Kidney epithelial cell (primary cell): ENCODE results near the gene NRBP1. TPM values are rescaled to one million over a fixed set of nuclear protein-coding genes. Genes with fewer than 3 reads are reported as not detected.

Experiments used
- DNase-seq: peaks from one replicate; pipeline ENCODE4 v3.0.0-alpha.2; 2010; ENCODE audit warnings: low read depth
- H3K27me3 ChIP-seq: 2 replicates; pipeline ENCODE4 v1.6.0; 2011; ENCODE audit warnings: low read length; ENCODE audit not compliant: control insufficient read depth, insufficient read depth
- H3K36me3 ChIP-seq: 2 replicates; pipeline ENCODE4 v1.5.1; 2011; ENCODE audit warnings: low read length; ENCODE audit not compliant: control insufficient read depth, insufficient read depth
- H3K4me3 ChIP-seq: 2 replicates; pipeline ENCODE4 v1.5.1; 2011; ENCODE audit warnings: low read depth, mild to moderate bottlenecking, control low read depth, low read length
- CTCF ChIP-seq: IDR thresholded peaks from 2 replicates; pipeline ENCODE4 v1.5.1; 2011; ENCODE audit warnings: mild to moderate bottlenecking, moderate library complexity, low read length, control low read depth, inconsistent platforms; ENCODE audit not compliant: insufficient read depth, poor library complexity, severe bottlenecking
- total RNA-seq: library from RNA; depleted of rRNA; stranded (reverse); fragments of >200 nt; gene quantifications from 2 replicates; pipeline ENCODE4 v1.2.3, GENCODE V29; 2015

The NRBP1 gene
- total RNA-seq, 1 donor from 2014 or later: 105 TPM

DNA sequence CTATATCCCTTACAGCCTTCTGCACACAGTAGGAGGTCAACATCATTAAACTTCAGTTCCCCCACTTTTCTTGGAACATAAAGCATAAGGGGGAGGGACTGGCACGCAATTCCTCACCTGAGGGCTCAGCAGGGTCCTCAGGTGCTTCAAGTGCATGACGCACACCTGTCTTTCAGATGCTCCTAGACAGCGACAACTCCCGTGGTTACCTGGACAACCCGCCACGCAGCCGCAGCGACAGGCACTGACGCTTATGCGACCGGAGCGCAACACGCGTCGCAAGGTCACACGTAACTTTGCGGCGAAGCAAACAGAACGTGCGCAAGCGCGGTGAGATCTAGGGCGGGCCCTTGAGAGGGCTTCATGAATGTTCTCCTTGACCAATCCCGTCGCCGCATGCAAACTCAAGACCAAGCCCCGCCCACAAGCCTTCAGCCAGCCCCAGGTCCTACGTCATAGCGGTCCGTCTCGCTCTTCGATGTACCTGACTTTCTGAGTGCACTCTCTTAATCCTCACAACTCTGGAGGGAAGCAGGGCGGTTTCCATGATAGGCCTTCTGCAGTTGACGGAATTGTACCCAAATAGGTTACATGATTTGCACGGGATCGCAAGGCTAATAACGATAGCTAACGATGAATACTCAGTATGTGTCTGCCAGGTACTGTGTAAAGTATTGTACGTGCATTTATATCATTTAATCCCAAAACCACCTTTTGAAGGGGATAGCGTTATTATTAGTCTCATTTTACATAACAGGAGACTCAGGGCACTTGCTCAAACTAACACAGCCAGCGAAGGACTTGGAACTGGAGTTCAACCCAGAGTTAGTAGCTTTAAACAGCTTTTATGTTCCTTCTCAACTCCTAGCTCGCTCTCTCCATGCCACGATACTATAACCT is 61.3 kb downstream of the NRBP1 start, which contains the start of gene IFT172:
IFT172 (minus strand) TSS at position 246 of the 900 bp plus-strand sequence; CDS start at position 156, 90 bp downstream.
- DNase-seq: peak; percentile 99
- TF ChIP-seq CTCF: no peak
- no peaks in the 10 kb centered on the region for H3K27me3 ChIP-seq
- H3K36me3 ChIP-seq: no peaks in the 10 kb centered on the region
- H3K4me3 ChIP-seq: peak within 1 kb of the TSS; percentile 87

Other genes with a start within 250 kb of the NRBP1 start
- 146 and 161 TPM in 2 replicates for gene ATRAID, start 216.6 kb upstream of the NRBP1 start, total RNA-seq
- 52.1 and 67.7 TPM in 2 replicates for gene SLC5A6, start 216.4 kb upstream of the NRBP1 start, total RNA-seq
- gene CAD, start 211.3 kb upstream of the NRBP1 start, total RNA-seq: 60.0 and 63.5 TPM in 2 replicates
- 0.08 and 0.27 TPM in 2 replicates for gene SLC30A3, start 165.6 kb upstream of the NRBP1 start, total RNA-seq
- gene DNAJC5G, start 153.2 kb upstream of the NRBP1 start, total RNA-seq: not detected in 2 replicates
- gene TRIM54, start 146.2 kb upstream of the NRBP1 start, total RNA-seq: 0.27 and 0.33 TPM in 2 replicates
- gene UCN, start 120.2 kb upstream of the NRBP1 start, total RNA-seq: 1.6 and 1.7 TPM in 2 replicates
- gene MPV17, start 105.5 kb upstream of the NRBP1 start, total RNA-seq: 90.7 and 105 TPM in 2 replicates
- gene GTF3C2, start 71.9 kb upstream of the NRBP1 start, total RNA-seq: 53.1 and 54.9 TPM in 2 replicates
- 39.8 and 46.7 TPM in 2 replicates for gene EIF2B4, start 58.3 kb upstream of the NRBP1 start, total RNA-seq
- 92.1 and 120 TPM in 2 replicates for gene SNX17, start 58.0 kb upstream of the NRBP1 start, total RNA-seq
- 10.3 and 11.5 TPM in 2 replicates for gene ZNF513, start 47.9 kb upstream of the NRBP1 start, total RNA-seq
- gene PPM1G, start 19.0 kb upstream of the NRBP1 start, total RNA-seq: 110 and 121 TPM in 2 replicates
- 8.1 and 10.0 TPM in 2 replicates for gene KRTCAP3, start 13.8 kb downstream of the NRBP1 start, total RNA-seq
- gene IFT172, start 61.1 kb downstream of the NRBP1 start, total RNA-seq: 11.2 and 21.6 TPM in 2 replicates
- gene FNDC4, start 66.6 kb downstream of the NRBP1 start, total RNA-seq: 28.2 and 30.0 TPM in 2 replicates
- gene GCKR, start 68.2 kb downstream of the NRBP1 start, total RNA-seq: 0.27 and 0.88 TPM in 2 replicates
- gene ZNF512, start 154.4 kb downstream of the NRBP1 start, total RNA-seq: 34.5 and 55.9 TPM in 2 replicates
- gene CCDC121, start 200.4 kb downstream of the NRBP1 start, total RNA-seq: 1.5 and 3.6 TPM in 2 replicates
- gene GPN1, start 200.4 kb downstream of the NRBP1 start, total RNA-seq: 55.2 and 58.3 TPM in 2 replicates
- gene SUPT7L, start 235.0 kb downstream of the NRBP1 start, total RNA-seq: 25.6 and 36.3 TPM in 2 replicates
- 25.0 and 26.4 TPM in 2 replicates for gene SLC4A1AP, start 235.3 kb downstream of the NRBP1 start, total RNA-seq